GM19043 (cell line): ENCODE results near the gene ST7.
"Not testable (repeated sequence)": the region's sequence is repeated elsewhere in the genome, so short reads cannot be mapped to it uniquely, and the experiment has no call there.

Experiments used
- ATAC-seq: cut with Tn5 transposase; IDR thresholded peaks from one replicate; pipeline ENCODE4 v1.9.1; 2021; ENCODE audit warnings: low read depth; ENCODE audit not compliant: unreplicated experiment

The ST7 gene

DNA sequence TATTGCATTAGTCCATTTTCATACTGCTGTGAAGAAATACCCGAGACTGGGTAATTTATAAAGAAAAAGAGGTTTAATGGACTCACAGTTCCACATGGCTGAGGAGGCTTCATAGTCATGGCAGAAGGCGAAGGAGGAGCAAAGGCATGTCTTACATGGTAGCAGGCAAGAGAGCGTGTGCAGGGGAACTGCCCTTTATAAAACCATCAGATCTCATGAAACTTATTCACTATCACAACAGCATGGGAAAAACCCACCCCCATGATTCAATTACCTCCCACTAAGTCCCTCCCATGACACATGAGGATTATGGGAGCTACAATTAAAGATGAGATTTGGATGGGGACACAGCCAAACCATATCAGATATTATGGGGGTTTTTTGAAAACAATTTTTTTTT lies 21.7 kb downstream of the ST7 start:
- ATAC-seq, result not testable (repeated sequence)

GRCh38 chr7:116977172-116977571 lies 23.9 kb downstream of the ST7 start:
- no peak for ATAC-seq

DNA sequence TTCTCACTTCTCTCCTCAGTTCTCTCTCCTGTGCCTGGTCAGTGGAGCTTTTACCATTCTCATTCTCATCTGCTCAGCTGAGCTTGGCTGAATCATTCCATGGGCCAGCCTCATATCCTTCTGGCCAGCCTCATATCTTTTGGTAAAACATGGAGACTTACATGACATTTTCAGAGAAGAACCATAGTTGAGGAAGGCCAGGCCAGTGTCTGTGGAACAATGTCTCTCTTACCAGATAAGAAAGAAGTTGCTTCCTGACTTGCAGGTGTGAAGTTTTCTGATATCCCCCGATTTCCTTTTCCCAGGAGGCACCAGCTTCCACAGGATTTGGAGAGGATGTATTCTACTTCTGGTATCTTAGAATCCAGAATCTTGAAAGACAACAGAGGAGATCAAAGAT lies 24.7 kb downstream of the ST7 start:
- no peak for ATAC-seq

DNA sequence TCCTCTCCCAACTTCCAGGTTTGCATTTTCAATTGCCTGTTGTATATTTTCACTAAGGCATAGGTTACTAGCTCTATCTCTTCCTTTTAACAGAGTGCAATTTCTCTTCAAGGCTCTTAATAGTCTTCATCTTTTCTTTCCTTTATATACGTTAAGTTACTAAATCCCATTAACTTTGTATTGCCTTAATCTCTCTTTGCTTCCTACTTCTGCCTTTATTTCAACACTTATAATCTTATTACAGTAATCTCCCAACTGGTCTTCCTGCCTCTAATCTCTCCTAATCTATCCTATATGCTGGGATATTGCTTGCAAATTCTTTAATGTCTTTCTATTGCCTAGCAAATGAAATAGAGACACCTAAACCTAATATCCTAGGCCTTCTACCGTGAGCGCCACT lies 26.1 kb downstream of the ST7 start:
- ATAC-seq, result no peak

DNA sequence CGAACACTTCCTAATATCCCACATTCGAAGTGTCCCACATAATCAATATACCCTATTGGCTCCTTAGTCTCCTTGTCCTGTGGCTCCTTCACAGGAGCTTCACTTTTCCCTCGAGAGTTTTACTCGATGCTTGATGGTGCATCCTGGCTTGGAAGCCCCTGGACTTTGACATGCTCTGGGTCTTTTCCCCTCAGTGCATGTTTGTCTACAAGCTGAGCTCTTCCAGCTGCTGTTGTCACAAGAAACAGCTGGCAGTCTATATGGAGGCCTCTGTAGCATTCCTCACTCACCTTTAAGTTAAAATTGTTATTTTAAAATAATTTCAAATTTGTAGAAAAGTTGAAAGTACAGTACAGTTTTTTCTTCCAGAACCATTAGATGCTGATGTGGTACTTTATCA lies 27.1 kb downstream of the ST7 start:
- ATAC-seq, result no peak

DNA sequence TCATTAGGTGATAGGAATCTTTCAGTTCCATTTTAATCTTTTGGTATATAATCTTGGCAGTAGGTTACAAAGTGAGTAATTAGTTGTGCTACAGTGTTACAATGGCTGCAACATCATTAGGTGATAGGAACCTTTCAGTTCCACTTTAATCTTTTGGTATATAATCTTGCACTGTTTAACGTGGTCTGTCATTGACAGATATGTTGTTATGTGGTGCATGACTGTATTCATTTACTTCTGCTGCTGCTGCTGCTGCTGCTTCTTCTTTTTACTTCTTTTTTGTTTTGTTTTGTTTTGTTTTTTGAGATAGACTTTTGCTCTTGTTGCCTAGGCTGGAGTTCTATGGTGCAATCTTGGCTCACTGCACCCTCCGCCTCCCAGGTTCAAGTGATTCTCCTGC lies 28.6 kb downstream of the ST7 start:
- peak; percentile 48 for ATAC-seq

DNA sequence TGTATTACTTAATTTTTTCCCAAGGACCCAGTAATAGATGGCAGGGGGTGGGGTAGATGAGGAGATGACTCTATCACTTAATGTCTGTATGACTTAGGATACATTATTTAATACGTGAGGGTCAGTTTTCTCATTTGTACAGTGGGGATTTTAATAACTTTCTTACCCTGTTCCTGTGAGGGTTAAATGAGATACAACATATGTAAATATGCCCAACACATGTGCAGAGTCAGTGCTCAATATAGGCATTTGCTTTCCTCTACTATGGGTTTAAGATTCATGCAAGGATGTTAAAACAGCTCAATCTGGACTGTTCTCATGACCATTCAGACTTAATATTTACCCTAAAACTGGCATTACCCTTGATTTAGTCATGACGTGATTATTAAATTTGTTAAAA lies 31.2 kb downstream of the ST7 start:
- ATAC-seq, result no peak

GRCh38 chr7:116984917-116985316 lies 31.6 kb downstream of the ST7 start:
- peak; percentile 54 for ATAC-seq

DNA sequence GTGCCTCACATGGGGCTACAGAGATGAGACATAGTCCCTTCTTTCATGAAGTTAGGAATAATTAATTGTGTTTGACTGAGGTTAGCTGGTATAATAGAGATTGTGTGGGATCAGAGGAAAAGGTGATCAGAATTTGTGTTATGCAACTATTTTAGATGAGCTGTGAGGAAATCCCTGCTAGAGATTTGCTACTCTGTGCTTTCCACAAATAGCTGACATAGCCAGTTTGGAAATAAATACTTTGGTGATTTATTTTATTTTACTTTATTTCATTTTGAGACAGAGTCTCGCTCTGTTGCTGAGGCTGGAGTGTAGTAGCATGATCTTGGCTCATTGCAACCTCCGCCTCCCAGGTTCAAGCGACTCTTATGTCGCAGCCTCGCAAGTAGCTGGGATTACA lies 32.3 kb downstream of the ST7 start:
- no peak for ATAC-seq

- no peak for ATAC-seq
Observed at GRCh38 chr7:116986611-116987565, 33.6 kb downstream of the ST7 start.

- no peak for ATAC-seq
Observed at GRCh38 chr7:116988363-116988989, 35.2 kb downstream of the ST7 start.

- no peak for ATAC-seq
Observed at GRCh38 chr7:116990056-116990455, 36.8 kb downstream of the ST7 start.

- ATAC-seq, result no peak
Observed at GRCh38 chr7:116991233-116991632, 37.9 kb downstream of the ST7 start.

DNA sequence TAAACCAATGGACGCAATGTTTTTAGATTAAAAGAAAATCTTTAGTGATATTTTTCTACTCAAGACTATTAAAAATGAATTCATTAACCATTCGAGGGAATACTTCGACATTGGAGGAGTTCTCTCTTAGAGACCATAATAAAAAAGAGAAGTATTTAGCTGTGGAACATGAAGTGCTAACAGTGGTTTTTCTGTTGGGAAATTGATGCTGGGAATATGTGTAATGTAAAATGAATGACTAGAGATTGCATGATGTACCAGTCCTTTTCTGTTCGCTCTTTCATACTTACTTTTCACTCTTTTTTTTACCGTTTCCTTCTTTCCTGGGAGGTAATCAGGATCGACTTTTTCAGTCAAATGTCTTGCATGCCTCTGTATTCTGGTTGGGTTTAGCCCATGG lies 41.3 kb downstream of the ST7 start:
- no peak for ATAC-seq

- ATAC-seq, result no peak
Observed at GRCh38 chr7:116997972-116998371, 44.7 kb downstream of the ST7 start.

DNA sequence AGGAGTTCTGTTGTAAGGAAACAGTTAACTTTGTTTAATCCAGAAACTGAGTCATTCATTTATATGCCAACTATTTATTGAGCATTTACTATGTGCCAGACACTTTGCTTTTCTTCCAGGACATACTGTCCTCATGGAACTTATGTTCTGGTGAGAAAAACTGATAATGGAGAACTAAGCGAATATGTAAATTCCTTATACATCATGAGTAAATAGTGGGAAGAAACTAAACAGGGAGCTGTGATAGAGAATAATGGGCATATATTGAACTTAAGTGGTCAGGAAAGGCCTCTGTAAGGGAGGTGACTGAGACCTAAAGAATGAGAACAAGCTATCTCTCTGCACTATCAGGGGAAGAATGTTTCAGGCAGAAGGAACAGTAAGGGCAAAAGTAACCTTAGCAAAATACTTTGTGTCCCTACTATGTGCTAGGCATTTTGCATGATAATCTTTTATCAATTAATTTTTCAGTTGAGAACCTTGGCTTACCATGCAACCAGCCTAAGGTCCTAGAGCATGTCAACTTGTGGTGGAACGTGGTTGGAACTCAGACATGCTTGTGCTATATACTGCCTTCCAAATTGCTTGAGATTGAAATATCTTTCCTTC lies 45.4 kb downstream of the ST7 start:
- no peak for ATAC-seq

DNA sequence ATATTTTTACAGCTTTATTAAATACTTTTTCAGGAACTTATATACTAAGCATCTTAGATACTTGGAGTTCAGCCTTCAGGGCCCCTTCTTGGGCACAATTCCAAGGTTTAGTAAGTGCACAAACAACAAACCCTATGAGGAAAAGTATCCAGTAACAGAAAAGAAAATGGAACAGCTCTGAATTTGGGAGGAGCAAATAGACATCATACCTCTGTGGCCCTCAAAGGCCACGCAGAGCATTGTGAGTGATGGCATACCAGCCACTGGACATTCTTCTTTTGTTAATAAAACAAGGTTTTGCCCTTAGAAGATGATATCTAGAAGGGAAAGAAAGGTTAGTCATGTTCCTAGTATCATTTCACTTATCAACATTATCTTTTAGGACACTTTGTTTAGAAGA lies 46.0 kb downstream of the ST7 start:
- no peak for ATAC-seq

DNA sequence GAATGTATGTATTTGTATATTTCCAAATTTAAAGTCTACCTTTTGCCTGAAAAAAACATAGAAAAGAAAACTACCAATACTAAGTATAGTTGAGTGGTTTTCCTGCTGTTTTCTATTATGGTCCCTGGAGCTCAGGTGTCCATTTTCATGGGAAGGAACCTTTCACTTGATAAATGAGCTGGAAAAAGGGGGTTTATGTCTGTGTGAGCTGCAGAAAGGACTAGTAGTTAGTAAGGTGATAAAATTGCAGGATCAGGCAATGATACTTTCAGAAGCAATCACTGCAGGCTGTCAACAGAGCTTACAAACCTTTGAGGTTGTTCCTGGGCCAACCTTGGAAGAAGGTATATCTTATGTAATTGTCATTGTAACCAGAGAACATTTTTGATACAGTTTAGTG lies 48.0 kb downstream of the ST7 start:
- no peak for ATAC-seq

DNA sequence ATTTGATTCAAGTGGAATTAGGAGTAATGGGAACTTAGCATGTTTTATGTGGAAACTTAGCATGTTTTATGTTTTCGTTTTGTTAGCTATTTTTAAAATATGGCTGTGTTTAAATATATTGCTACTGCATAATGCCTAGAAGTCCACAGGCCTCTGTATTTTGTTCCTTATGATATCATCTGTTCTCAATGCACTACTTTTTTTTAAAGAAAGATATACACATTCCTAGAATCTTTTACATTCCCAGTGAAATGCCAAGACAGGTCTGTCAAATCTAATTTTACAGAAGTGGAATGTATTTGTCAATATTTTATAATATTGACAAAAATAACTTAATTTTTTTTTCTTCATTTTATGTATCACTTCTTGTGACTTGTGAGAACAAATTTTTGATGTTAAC lies 51.6 kb downstream of the ST7 start:
- no peak for ATAC-seq

GRCh38 chr7:117005449-117005848 lies 52.1 kb downstream of the ST7 start:
- ATAC-seq, result no peak

- ATAC-seq, result no peak
Observed at GRCh38 chr7:117006907-117007684, 53.8 kb downstream of the ST7 start.
